Transverse colon (tissue), 4 donors: ENCODE results near the gene INSRR. TPM values are rescaled to one million over a fixed set of nuclear protein-coding genes. Genes with fewer than 3 reads are reported as not detected.

Experiments used
- DNase-seq: peaks from one replicate; pipeline ENCODE4 v3.0.0-alpha.2; 2019
- H3K27ac ChIP-seq, 4 donors: fragments of 200-600 bp; sonication (generic); 2 replicates each; pipeline ENCODE4 v1.5.1; 2016 to 2018; ENCODE audit warnings: inconsistent platforms in 4 of 4
- H3K27me3 ChIP-seq: fragments of 200-600 bp; sonication (generic); 2 replicates; pipeline ENCODE4 v1.5.1; 2017; ENCODE audit warnings: inconsistent platforms
- H3K36me3 ChIP-seq, 4 donors: fragments of 200-600 bp; sonication (generic); 2 replicates each; pipeline ENCODE4 v1.5.1; 2017 to 2019; ENCODE audit warnings: inconsistent platforms in 4 of 4
- H3K4me1 ChIP-seq, 4 donors: fragments of 200-600 bp; sonication (generic); 2 replicates each; pipeline ENCODE4 v1.5.1; 2017 to 2020; ENCODE audit warnings: inconsistent platforms in 4 of 4
- H3K4me3 ChIP-seq, 4 donors: fragments of 200-600 bp; sonication (generic); 1 replicate in 1 of 4; 2 replicates in 3 of 4; pipeline versions ENCODE4 v1.5.1 to v1.6.1; 2017 to 2019; ENCODE audit warnings: inconsistent platforms in 4 of 4
- H3K9me3 ChIP-seq, 2 donors: fragments of 200-600 bp; sonication (generic); 2 replicates each; pipeline ENCODE4 v1.5.1; 2017 to 2019; ENCODE audit warnings: inconsistent platforms in 2 of 2
- EP300 ChIP-seq: sonication (generic); formaldehyde crosslinking; IDR thresholded peaks from one replicate; pipeline ENCODE4 v1.6.1; 2017; ENCODE audit warnings: antibody characterized with exemption, low read depth
- POLR2A ChIP-seq: fragments of 450-650 bp; IDR thresholded peaks from one replicate; pipeline ENCODE4 v1.6.1; 2016; ENCODE audit warnings: antibody characterized with exemption, mild to moderate bottlenecking, moderate library complexity
- POLR2AphosphoS5 ChIP-seq, 3 donors: sonication (generic); formaldehyde crosslinking; IDR thresholded peaks; one replicate each; pipeline ENCODE4 v1.6.1; 2016; ENCODE audit warnings: antibody characterized with exemption in 3 of 3
- WGBS, 2 donors: methylation state at CpG; one replicate each; pipeline ENCODE4 v1.1.5; 2018; ENCODE audit warnings: low coverage in 1 of 2; 5-methylcytosine and 5-hydroxymethylcytosine counted together
- in situ Hi-C, 4 donors: fragments of 200-750 bp; cut with MboI; loops; one replicate each; pipeline versions ENCODE4 v1.15.0 to v1.15.1; 2017; ENCODE audit warnings: low sequenced_read_pairs in 3 of 4, low pct_ligation_motif_present in 1 of 4, low pct_unique_long_range_greater_than_20kb in 1 of 4
- intact Hi-C: fragments of 100-400 bp; cut with DNase I; formaldehyde crosslinking; loops from one replicate; pipeline ENCODE4 v1.15.1; 2023; ENCODE audit warnings: low total_unique reads
- total RNA-seq, 4 donors: library from RNA; depleted of rRNA; stranded (reverse); fragments of >200 nt; gene quantifications; one replicate each; pipeline ENCODE4 v1.1.0, GENCODE V29; 2016
- TF ChIP-seq, protein P1 (sequence below), 5 experiments: fragments of 200-600 bp in 3 of 5; fragments of 450-650 bp in 2 of 5; sonication (generic) in 3 of 5; IDR thresholded peaks; 1 replicate in 2 of 5; 2 replicates in 3 of 5; pipeline ENCODE4 v1.5.1; 2016 to 2017; ENCODE audit warnings: antibody characterized with exemption in 5 of 5, inconsistent platforms in 3 of 5, mild to moderate bottlenecking in 2 of 5, moderate library complexity in 1 of 5

INSRR gene
- total RNA-seq, 4 donors from 2014 or later: not detected

- H3K4me1 ChIP-seq: peaks cover 5 to 28% (median 8%) of the 10 kb centered on the region in 4 donors
- no peaks in the 10 kb centered on the region for H3K9me3 ChIP-seq
- H3K36me3 ChIP-seq: peaks cover 0 to 28% (median 12%) of the 10 kb centered on the region in 4 donors
- 90 to 91% methylated on average over 5 to 13 of the region's 13 CpGs for WGBS, 2 donors
- in situ Hi-C loops (no loop called here), intact Hi-C loops (no loop called here)
- no peaks in the 10 kb centered on the region for H3K27me3 ChIP-seq
- TF ChIP-seq POLR2AphosphoS5 (IDR thresholded peaks at IDR 0.05) (no peak), EP300 (no peak), POLR2A (no peak)
- TF ChIP-seq, protein P1, sequence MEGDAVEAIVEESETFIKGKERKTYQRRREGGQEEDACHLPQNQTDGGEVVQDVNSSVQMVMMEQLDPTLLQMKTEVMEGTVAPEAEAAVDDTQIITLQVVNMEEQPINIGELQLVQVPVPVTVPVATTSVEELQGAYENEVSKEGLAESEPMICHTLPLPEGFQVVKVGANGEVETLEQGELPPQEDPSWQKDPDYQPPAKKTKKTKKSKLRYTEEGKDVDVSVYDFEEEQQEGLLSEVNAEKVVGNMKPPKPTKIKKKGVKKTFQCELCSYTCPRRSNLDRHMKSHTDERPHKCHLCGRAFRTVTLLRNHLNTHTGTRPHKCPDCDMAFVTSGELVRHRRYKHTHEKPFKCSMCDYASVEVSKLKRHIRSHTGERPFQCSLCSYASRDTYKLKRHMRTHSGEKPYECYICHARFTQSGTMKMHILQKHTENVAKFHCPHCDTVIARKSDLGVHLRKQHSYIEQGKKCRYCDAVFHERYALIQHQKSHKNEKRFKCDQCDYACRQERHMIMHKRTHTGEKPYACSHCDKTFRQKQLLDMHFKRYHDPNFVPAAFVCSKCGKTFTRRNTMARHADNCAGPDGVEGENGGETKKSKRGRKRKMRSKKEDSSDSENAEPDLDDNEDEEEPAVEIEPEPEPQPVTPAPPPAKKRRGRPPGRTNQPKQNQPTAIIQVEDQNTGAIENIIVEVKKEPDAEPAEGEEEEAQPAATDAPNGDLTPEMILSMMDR (IDR thresholded peaks at IDR 0.05): no peak
- no peak overlapping the region for H3K27ac ChIP-seq
- no peak overlapping the region for H3K4me3 ChIP-seq
- DNase-seq: no peak
These were observed 55.6 kb downstream of the INSRR start for GRCh38 chr1:156803086-156803851.

DNA sequence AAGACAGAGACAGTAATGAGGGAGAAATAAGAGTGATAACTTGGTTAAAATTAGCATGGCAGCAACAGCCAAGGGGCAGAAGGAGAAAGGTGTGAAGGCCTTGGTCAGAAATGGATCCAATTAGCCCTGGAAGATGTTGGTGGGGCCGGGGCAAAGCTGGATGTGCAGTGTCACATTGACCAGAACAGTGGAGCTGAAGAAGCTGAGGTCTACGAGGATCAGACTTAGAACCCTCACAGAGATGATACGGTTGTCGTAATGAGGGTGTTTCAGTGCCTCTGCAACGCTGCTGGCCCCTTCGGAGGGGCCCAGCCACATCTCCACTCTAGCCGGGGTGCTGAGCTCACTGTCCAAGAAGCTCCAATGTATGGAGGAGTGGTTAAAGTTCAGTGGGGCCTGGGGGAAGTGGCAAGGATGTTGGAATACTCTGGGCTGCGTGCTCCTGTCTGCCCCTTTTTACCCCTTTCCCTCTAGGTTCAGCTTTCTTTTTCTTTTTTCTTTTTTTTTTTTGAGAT, 56.4 kb downstream of the INSRR start:
- H3K36me3 ChIP-seq: peaks cover 0 to 35% (median 15%) of the 10 kb centered on the region in 4 donors
- in situ Hi-C loops: no loop called here
- 91 to 92% methylated on average over 2 to 8 of the region's 8 CpGs for WGBS, 2 donors

GRCh38 chr1:156801409-156802121, 57.4 kb downstream of the INSRR start:
- in situ Hi-C loops: no loop called here
- peaks cover 0 to 39% (median 18%) of the 10 kb centered on the region in 4 donors for H3K36me3 ChIP-seq
- H3K4me3 ChIP-seq: no peak overlapping the region
- H3K27me3 ChIP-seq: no peaks in the 10 kb centered on the region
- no peak for DNase-seq
- TF ChIP-seq POLR2A (no peak), POLR2AphosphoS5 (IDR thresholded peaks at IDR 0.05) (no peak), EP300 (no peak)
- TF ChIP-seq, protein P1 (IDR thresholded peaks at IDR 0.05): no peak
- H3K27ac ChIP-seq: no peak overlapping the region
- 60 to 71% methylated on average over 1 to 6 of the region's 7 CpGs for WGBS, 2 donors
- peaks cover 5 to 26% (median 8%) of the 10 kb centered on the region in 4 donors for H3K4me1 ChIP-seq
- intact Hi-C loops: no loop called here
- H3K9me3 ChIP-seq: no peaks in the 10 kb centered on the region

More for the DNA sequence above, 56.4 kb downstream of the INSRR start:
- H3K9me3 ChIP-seq: no peaks in the 10 kb centered on the region
- H3K27ac ChIP-seq: no peak overlapping the region
- TF ChIP-seq POLR2AphosphoS5 (IDR thresholded peaks at IDR 0.05) (no peak), POLR2A (no peak), EP300 (no peak)
- TF ChIP-seq, protein P1 (IDR thresholded peaks at IDR 0.05): no peak
- H3K4me1 ChIP-seq: peaks cover 5 to 28% (median 8%) of the 10 kb centered on the region in 4 donors
- DNase-seq: no peak
- intact Hi-C loops: no loop called here
- H3K27me3 ChIP-seq: no peaks in the 10 kb centered on the region
- H3K4me3 ChIP-seq: no peak overlapping the region

DNA sequence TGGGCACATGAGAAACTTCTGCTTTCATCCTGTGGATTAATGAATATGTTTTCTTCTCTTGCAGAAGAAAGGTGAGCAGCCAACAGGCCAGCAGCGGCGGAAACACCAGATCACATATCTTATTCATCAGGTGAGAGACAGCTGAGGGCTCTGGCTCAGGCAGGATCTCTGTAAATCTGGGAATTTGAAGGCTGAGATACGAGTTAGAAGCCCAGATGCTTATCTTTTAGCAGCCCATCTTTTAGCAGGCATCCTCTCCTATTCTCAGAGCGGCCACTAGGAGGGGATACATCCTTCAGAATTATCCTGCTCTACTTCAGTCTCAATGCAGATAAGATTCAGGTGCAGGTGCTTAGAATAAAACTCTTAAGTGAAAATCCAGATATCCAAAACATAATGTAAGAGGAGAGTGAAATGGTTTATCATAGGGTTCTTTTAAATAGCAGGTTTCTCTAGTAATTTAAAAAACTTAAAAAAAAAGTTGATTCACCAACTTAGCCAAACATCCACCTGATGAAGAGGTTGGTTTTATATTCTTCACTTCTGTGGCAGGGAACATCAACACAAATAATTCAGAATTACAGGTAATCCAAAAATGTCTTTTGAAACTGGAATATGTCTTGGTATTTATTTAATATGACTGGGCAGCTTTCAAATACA, 61.6 kb downstream of the INSRR start:
- Histone ChIP-seq H3K36me3 (peaks cover 0 to 77% (median 38%) of the 10 kb centered on the region in 4 donors), H3K9me3 (no peaks in the 10 kb centered on the region), H3K4me1 (no peaks in the 10 kb centered on the region), H3K27me3 (no peaks in the 10 kb centered on the region), H3K4me3 (no peak overlapping the region), H3K27ac (peak overlapping the region in 1 of 4 donors; percentile 49)
- intact Hi-C loops: no loop called here
- peak; percentile 50 for DNase-seq
- 46% methylated on average over 4 of the region's 4 CpGs; no CpG with 5 or more reads in 1 of the 2 donors for WGBS, 2 donors
- TF ChIP-seq, protein P1 (IDR thresholded peaks at IDR 0.05): peak; percentile 70 to 78 (median 71)
- no peak for TF ChIP-seq EP300
- in situ Hi-C loops: no loop called here
